SK-N-SH treated with all-trans-retinoic acid at 6 μM for 48 hours (cell line): ENCODE measurements around the gene ZDHHC5.

Source experiments
- ARNTL ChIP-seq: fragments of 450-650 bp; formaldehyde crosslinking; IDR thresholded peaks from 2 replicates; pipeline ENCODE4 v1.5.0; 2020; ENCODE audit warnings: low read depth, mild to moderate bottlenecking, moderate library complexity, borderline replicate concordance
- BACH2 ChIP-seq: fragments of 250-450 bp; sonication (Bioruptor Pico); IDR thresholded peaks from 2 replicates; pipeline ENCODE4 v1.9.0; 2021; ENCODE audit warnings: mild to moderate bottlenecking, borderline replicate concordance
- CSDC2 ChIP-seq: fragments of 250-450 bp; sonication (Bioruptor Pico); IDR thresholded peaks from 2 replicates; pipeline ENCODE4 v1.5.0; 2020; ENCODE audit warnings: mild to moderate bottlenecking, moderate library complexity
- ISL1 ChIP-seq: fragments of 250-450 bp; sonication (Bioruptor Pico); IDR thresholded peaks from 2 replicates; pipeline ENCODE4 v2.1.2; 2022; ENCODE audit warnings: mild to moderate bottlenecking, moderate library complexity
- PATZ1 ChIP-seq: fragments of 250-450 bp; sonication (Bioruptor Pico); IDR thresholded peaks from 2 replicates; pipeline ENCODE4 v1.8.0; 2020; ENCODE audit warnings: mild to moderate bottlenecking, moderate library complexity, borderline replicate concordance
- POU6F1 ChIP-seq: fragments of 250-450 bp; sonication (Bioruptor Pico); IDR thresholded peaks from 2 replicates; pipeline ENCODE4 v1.8.0; 2021; ENCODE audit warnings: low read depth, mild to moderate bottlenecking, moderate library complexity, borderline replicate concordance
- PPARA ChIP-seq: fragments of 250-450 bp; sonication (Bioruptor Pico); IDR thresholded peaks from 2 replicates; pipeline ENCODE4 v1.5.0; 2020; ENCODE audit warnings: mild to moderate bottlenecking, borderline replicate concordance
- RARB ChIP-seq: fragments of 250-450 bp; sonication (Bioruptor Pico); IDR thresholded peaks from 2 replicates; pipeline ENCODE4 v1.8.0; 2021; ENCODE audit warnings: mild to moderate bottlenecking, moderate library complexity
- SNAI2 ChIP-seq: fragments of 250-450 bp; sonication (Bioruptor Pico); IDR thresholded peaks from 2 replicates; pipeline ENCODE4 v1.5.0; 2020; ENCODE audit warnings: mild to moderate bottlenecking, moderate library complexity
- ZC3H10 ChIP-seq: fragments of 250-450 bp; sonication (Bioruptor Pico); IDR thresholded peaks from 2 replicates; pipeline ENCODE4 v1.5.1; 2021; ENCODE audit warnings: mild to moderate bottlenecking, moderate library complexity
- ZFP3 ChIP-seq: fragments of 250-450 bp; sonication (Bioruptor Pico); IDR thresholded peaks from 2 replicates; pipeline ENCODE4 v1.5.0; 2020; ENCODE audit warnings: mild to moderate bottlenecking, moderate library complexity
- ZFP30 ChIP-seq: fragments of 450-650 bp; formaldehyde crosslinking; IDR thresholded peaks from 2 replicates; pipeline ENCODE4 v1.5.0; 2022; ENCODE audit warnings: mild to moderate bottlenecking, moderate library complexity
- ZNF565 ChIP-seq: fragments of 450-650 bp; formaldehyde crosslinking; conservative IDR thresholded peaks from 2 replicates; pipeline ENCODE4 v1.5.0; 2020; ENCODE audit warnings: low read depth, mild to moderate bottlenecking, moderate library complexity

- TF ChIP-seq ARNTL (no peak), CSDC2 (no peak), BACH2 (no peak), PATZ1 (CRISPR knock-in tag) (no peak), RARB (CRISPR knock-in tag) (no peak), POU6F1 (no peak), SNAI2 (no peak), ZFP30 (no peak), PPARA (CRISPR knock-in tag) (no peak), ISL1 (CRISPR knock-in tag) (no peak), ZFP3 (CRISPR knock-in tag) (no peak), ZNF565 (no peak), ZC3H10 (CRISPR knock-in tag) (no peak)
These were observed 42.0 kb downstream of the ZDHHC5 start for GRCh38 chr11:57709802-57710367.
